ENCODE data around the gene POM121L12.

POM121L12 gene

GRCh38 chr7:53035499-53036412, at the start of gene POM121L12:
POM121L12 (plus strand) TSS chr7:53035633; CDS start chr7:53035672, 39 bp downstream.
- DNase-seq, result no peak

- no peak for DNase-seq
Measured at GRCh38 chr7:52992001-52992400, 43.4 kb upstream of the POM121L12 start.

GRCh38 chr7:52992479-52993162, 42.8 kb upstream of the POM121L12 start:
- no peak for DNase-seq

GRCh38 chr7:52995676-52996075, 39.8 kb upstream of the POM121L12 start:
- DNase-seq, result no peak

- DNase-seq, result no peak
Measured at GRCh38 chr7:53001221-53001620, 34.2 kb upstream of the POM121L12 start.

GRCh38 chr7:53002389-53002788, 33.0 kb upstream of the POM121L12 start:
- DNase-seq, result no peak

- DNase-seq, result no peak
Measured at GRCh38 chr7:53003653-53004445, 31.6 kb upstream of the POM121L12 start.

GRCh38 chr7:53013925-53014324, 21.5 kb upstream of the POM121L12 start:
- no peak for DNase-seq

GRCh38 chr7:53015463-53015862, 20.0 kb upstream of the POM121L12 start:
- DNase-seq, result no peak

- no peak for DNase-seq
Measured at GRCh38 chr7:53022893-53023292, 12.5 kb upstream of the POM121L12 start.

GRCh38 chr7:53048638-53049037, 13.2 kb downstream of the POM121L12 start:
- no peak for DNase-seq

GRCh38 chr7:53050433-53050832, 15.0 kb downstream of the POM121L12 start:
- DNase-seq, result no peak

- DNase-seq, result no peak
Measured at GRCh38 chr7:53059591-53059990, 24.2 kb downstream of the POM121L12 start.

- DNase-seq, result no peak
Measured at GRCh38 chr7:53060066-53060465, 24.6 kb downstream of the POM121L12 start.

GRCh38 chr7:53062796-53063195, 27.4 kb downstream of the POM121L12 start:
- DNase-seq, result no peak

- no peak for DNase-seq
Measured at GRCh38 chr7:53068673-53069072, 33.2 kb downstream of the POM121L12 start.

- DNase-seq, result no peak
Measured at GRCh38 chr7:53070883-53071282, 35.5 kb downstream of the POM121L12 start.
